GM23338 (cell line): Measurements from ENCODE around the gene SPINT3. TPM values are rescaled to one million over a fixed set of nuclear protein-coding genes. Genes with fewer than 3 reads are reported as not detected.

Experiments used
- ATAC-seq: fragments of 200-7000 bp; cut with Tn5 transposase; 3 replicates; pipeline ENCODE4 v1.9.1; 2020
- DNase-seq: peaks from one replicate; pipeline ENCODE4 v3.0.0-alpha.2; 2015; ENCODE audit warnings: low spot score
- H2AFZ ChIP-seq: fragments of 200-600 bp; sonication (generic); 2 replicates; pipeline ENCODE4 v1.8.0; 2016; ENCODE audit warnings: antibody characterized with exemption, mild to moderate bottlenecking, moderate library complexity
- H3F3A ChIP-seq: fragments of 200-600 bp; sonication (generic); replicated peaks from 2 replicates; pipeline ENCODE4 v1.8.0; 2017; ENCODE audit warnings: antibody characterized with exemption, mixed run types, low read depth
- H3K27ac ChIP-seq: fragments of 200-600 bp; sonication (generic); 2 replicates; pipeline ENCODE4 v1.6.1; 2016; ENCODE audit warnings: low read depth
- H3K27me3 ChIP-seq: fragments of 200-600 bp; sonication (generic); 2 replicates; pipeline ENCODE4 v1.8.0; 2016; ENCODE audit warnings: mild to moderate bottlenecking, mixed run types, moderate library complexity; ENCODE audit not compliant: insufficient read depth
- H3K36me3 ChIP-seq: fragments of 200-600 bp; sonication (generic); 2 replicates; pipeline ENCODE4 v1.8.0; 2016; ENCODE audit warnings: mild to moderate bottlenecking; ENCODE audit not compliant: insufficient read depth
- H3K4me1 ChIP-seq: fragments of 200-600 bp; sonication (generic); 2 replicates; pipeline ENCODE4 v1.8.0; 2016; ENCODE audit warnings: mild to moderate bottlenecking, moderate library complexity; ENCODE audit not compliant: insufficient read depth
- H3K4me2 ChIP-seq: fragments of 200-600 bp; sonication (generic); 2 replicates; pipeline ENCODE4 v1.7.1; 2017; ENCODE audit warnings: mixed run types
- H3K4me3 ChIP-seq: fragments of 200-600 bp; sonication (generic); 2 replicates; pipeline ENCODE4 v1.6.1; 2016; ENCODE audit warnings: mixed run types
- H3K79me2 ChIP-seq: fragments of 200-600 bp; sonication (generic); replicated peaks from 2 replicates; pipeline ENCODE4 v1.8.0; 2017; ENCODE audit warnings: mild to moderate bottlenecking; ENCODE audit not compliant: insufficient read depth
- H3K9me2 ChIP-seq: fragments of 200-600 bp; sonication (generic); 2 replicates; pipeline ENCODE4 v1.8.0; 2017; ENCODE audit not compliant: insufficient read depth
- H4K20me1 ChIP-seq: fragments of 200-600 bp; sonication (generic); replicated peaks from 2 replicates; pipeline ENCODE4 v1.8.0; 2017; ENCODE audit warnings: mild to moderate bottlenecking; ENCODE audit not compliant: insufficient read depth
- H3K27ac Mint-ChIP-seq: 2 replicates; pipeline ENCODE4 v1.8.0; 2020; ENCODE audit warnings: inconsistent platforms, mild to moderate bottlenecking, moderate library complexity, mixed read lengths
- H3K27me3 Mint-ChIP-seq: 3 replicates; pipeline ENCODE4 v1.8.0; 2022; ENCODE audit warnings: low read depth, mild to moderate bottlenecking, moderate library complexity, mixed read lengths, inconsistent platforms; ENCODE audit not compliant: insufficient read depth, poor library complexity
- H3K36me3 Mint-ChIP-seq: 3 replicates; pipeline ENCODE4 v1.8.0; 2021; ENCODE audit warnings: low read depth, mild to moderate bottlenecking, inconsistent platforms, moderate library complexity, mixed read lengths
- H3K4me1 Mint-ChIP-seq: 3 replicates; pipeline ENCODE4 v1.8.0; 2020; ENCODE audit warnings: mild to moderate bottlenecking, inconsistent platforms, mixed read lengths
- H3K4me3 Mint-ChIP-seq: 3 replicates; pipeline ENCODE4 v1.8.0; 2021; ENCODE audit warnings: moderate library complexity, mild to moderate bottlenecking, inconsistent platforms, mixed read lengths
- H3K9me3 Mint-ChIP-seq: 3 replicates; pipeline ENCODE4 v1.8.0; 2020; ENCODE audit warnings: moderate library complexity, mild to moderate bottlenecking, inconsistent platforms, mixed read lengths
- CREB1 ChIP-seq: fragments of 250-450 bp; sonication (Bioruptor Pico); IDR thresholded peaks from 2 replicates; pipeline ENCODE4 v1.5.0; 2020; ENCODE audit warnings: low read depth, mild to moderate bottlenecking, moderate library complexity
- EZH2 ChIP-seq: fragments of 200-600 bp; sonication (generic); IDR thresholded peaks from one replicate; pipeline ENCODE4 v1.8.0; 2017; ENCODE audit warnings: antibody characterized with exemption, mild to moderate bottlenecking, low read depth; ENCODE audit not compliant: unreplicated experiment
- EZH2phosphoT487 ChIP-seq: fragments of 200-600 bp; sonication (generic); IDR thresholded peaks from one replicate; pipeline ENCODE4 v1.8.1; 2018; ENCODE audit warnings: antibody characterized with exemption; ENCODE audit not compliant: unreplicated experiment
- JUNB ChIP-seq: IDR thresholded peaks from one replicate; pipeline ENCODE4 v1.6.1; 2016; ENCODE audit warnings: antibody characterized with exemption; ENCODE audit not compliant: unreplicated experiment
- NANOG ChIP-seq: IDR thresholded peaks from 2 replicates; pipeline ENCODE4 v1.6.1; 2016; ENCODE audit warnings: antibody characterized with exemption, borderline replicate concordance
- POLR2AphosphoS5 ChIP-seq: IDR thresholded peaks from 2 replicates; pipeline ENCODE4 v1.6.1; 2016; ENCODE audit warnings: antibody characterized with exemption, low read depth
- STAT1 ChIP-seq: IDR thresholded peaks from one replicate; pipeline ENCODE4 v1.6.1; 2016; ENCODE audit warnings: antibody characterized with exemption; ENCODE audit not compliant: unreplicated experiment
- ZNF114 ChIP-seq: fragments of 250-450 bp; sonication (Bioruptor Pico); IDR thresholded peaks from 2 replicates; pipeline ENCODE4 v1.5.0; 2020; ENCODE audit warnings: mild to moderate bottlenecking, moderate library complexity
- ZNF331 ChIP-seq: fragments of 250-450 bp; sonication (Bioruptor Pico); IDR thresholded peaks from 2 replicates; pipeline ENCODE4 v1.5.0; 2020; ENCODE audit warnings: low read depth, mild to moderate bottlenecking, moderate library complexity
- polyA plus RNA-seq: library from polyadenylated mRNA; unstranded; fragments of >200 nt; fragmentation: Nextera tagmentation; extraction: Ambion mirVana; gene quantifications from 2 replicates; pipeline ENCODE4 v1.2.1, GENCODE V29; 2016
- total RNA-seq: library from RNA; depleted of rRNA; stranded (reverse); fragments of >200 nt; shearing (Covaris generic); gene quantifications from 2 replicates; pipeline ENCODE4 v1.2.3, GENCODE V29; 2014
- TF ChIP-seq, protein P1 (sequence below): IDR thresholded peaks from one replicate; pipeline ENCODE4 v1.6.1; 2018; ENCODE audit warnings: antibody characterized with exemption; ENCODE audit not compliant: unreplicated experiment
- TF ChIP-seq, protein P2 (sequence below), 2 experiments: fragments of 200-600 bp in 1 of 2; sonication (generic) in 1 of 2; conservative IDR thresholded peaks; 2 replicates each; pipeline versions ENCODE4 v1.5.1 to v1.6.1; 2016 to 2017; ENCODE audit warnings: antibody characterized with exemption in 2 of 2, low read depth in 2 of 2, mild to moderate bottlenecking in 2 of 2, moderate library complexity in 1 of 2
- TF ChIP-seq, protein P3 (sequence below): IDR thresholded peaks from 2 replicates; pipeline ENCODE4 v1.6.1; 2016; ENCODE audit warnings: antibody characterized with exemption
- TF ChIP-seq, protein P4 (sequence below): fragments of 250-450 bp; sonication (Bioruptor Pico); IDR thresholded peaks from 2 replicates; pipeline ENCODE4 v1.5.0; 2020; ENCODE audit warnings: mild to moderate bottlenecking, moderate library complexity

SPINT3 gene
- total and polyA plus RNA-seq, 2 experiments from 2014 or later, result not detected

DNA sequence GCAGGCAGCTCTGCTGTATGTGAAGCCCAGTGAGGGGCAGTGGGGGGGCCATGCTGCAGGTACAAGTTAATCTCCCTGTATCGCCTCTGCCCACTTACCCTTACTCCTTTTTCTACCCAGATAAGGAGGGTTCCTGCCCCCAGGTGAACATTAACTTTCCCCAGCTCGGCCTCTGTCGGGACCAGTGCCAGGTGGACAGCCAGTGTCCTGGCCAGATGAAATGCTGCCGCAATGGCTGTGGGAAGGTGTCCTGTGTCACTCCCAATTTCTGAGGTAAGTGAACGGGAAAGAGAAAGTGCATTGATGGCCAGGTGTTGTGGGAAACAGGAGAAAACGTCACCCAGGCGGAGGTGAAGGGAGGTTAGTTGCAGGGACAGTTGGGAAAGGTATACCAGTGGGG is 35.6 kb downstream of the SPINT3 start:
- Histone ChIP-seq H3K4me1 (peaks cover 8% of the 10 kb centered on the region; the same call in 1 of the 2 replicates), H3K9me2 (no peaks in the 10 kb centered on the region), H3K4me3 (no peak overlapping the region), H3F3A (no peaks in the 10 kb centered on the region), H3K79me2 (peaks cover 5% of the 10 kb centered on the region; the same call in 1 of the 2 replicates), H2AFZ (no peak overlapping the region), H3K4me2 (no peak overlapping the region), H3K27me3 (no peaks in the 10 kb centered on the region), H3K27ac (no peak overlapping the region), H3K36me3 (no peaks in the 10 kb centered on the region), H4K20me1 (no peaks in the 10 kb centered on the region)
- H3K9me3 Mint-ChIP-seq, result no peaks in the 10 kb centered on the region; the same call in 2 of the 3 replicates
- no peak for ATAC-seq
- H3K4me3 Mint-ChIP-seq, result no peak overlapping the region
- no peak overlapping the region for H3K27ac Mint-ChIP-seq
- H3K27me3 Mint-ChIP-seq, result no peaks in the 10 kb centered on the region
- TF ChIP-seq ZNF331 (CRISPR knock-in tag), result no peak
- TF ChIP-seq, protein P1, sequence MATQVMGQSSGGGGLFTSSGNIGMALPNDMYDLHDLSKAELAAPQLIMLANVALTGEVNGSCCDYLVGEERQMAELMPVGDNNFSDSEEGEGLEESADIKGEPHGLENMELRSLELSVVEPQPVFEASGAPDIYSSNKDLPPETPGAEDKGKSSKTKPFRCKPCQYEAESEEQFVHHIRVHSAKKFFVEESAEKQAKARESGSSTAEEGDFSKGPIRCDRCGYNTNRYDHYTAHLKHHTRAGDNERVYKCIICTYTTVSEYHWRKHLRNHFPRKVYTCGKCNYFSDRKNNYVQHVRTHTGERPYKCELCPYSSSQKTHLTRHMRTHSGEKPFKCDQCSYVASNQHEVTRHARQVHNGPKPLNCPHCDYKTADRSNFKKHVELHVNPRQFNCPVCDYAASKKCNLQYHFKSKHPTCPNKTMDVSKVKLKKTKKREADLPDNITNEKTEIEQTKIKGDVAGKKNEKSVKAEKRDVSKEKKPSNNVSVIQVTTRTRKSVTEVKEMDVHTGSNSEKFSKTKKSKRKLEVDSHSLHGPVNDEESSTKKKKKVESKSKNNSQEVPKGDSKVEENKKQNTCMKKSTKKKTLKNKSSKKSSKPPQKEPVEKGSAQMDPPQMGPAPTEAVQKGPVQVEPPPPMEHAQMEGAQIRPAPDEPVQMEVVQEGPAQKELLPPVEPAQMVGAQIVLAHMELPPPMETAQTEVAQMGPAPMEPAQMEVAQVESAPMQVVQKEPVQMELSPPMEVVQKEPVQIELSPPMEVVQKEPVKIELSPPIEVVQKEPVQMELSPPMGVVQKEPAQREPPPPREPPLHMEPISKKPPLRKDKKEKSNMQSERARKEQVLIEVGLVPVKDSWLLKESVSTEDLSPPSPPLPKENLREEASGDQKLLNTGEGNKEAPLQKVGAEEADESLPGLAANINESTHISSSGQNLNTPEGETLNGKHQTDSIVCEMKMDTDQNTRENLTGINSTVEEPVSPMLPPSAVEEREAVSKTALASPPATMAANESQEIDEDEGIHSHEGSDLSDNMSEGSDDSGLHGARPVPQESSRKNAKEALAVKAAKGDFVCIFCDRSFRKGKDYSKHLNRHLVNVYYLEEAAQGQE, result no peak
- TF ChIP-seq, protein P2, sequence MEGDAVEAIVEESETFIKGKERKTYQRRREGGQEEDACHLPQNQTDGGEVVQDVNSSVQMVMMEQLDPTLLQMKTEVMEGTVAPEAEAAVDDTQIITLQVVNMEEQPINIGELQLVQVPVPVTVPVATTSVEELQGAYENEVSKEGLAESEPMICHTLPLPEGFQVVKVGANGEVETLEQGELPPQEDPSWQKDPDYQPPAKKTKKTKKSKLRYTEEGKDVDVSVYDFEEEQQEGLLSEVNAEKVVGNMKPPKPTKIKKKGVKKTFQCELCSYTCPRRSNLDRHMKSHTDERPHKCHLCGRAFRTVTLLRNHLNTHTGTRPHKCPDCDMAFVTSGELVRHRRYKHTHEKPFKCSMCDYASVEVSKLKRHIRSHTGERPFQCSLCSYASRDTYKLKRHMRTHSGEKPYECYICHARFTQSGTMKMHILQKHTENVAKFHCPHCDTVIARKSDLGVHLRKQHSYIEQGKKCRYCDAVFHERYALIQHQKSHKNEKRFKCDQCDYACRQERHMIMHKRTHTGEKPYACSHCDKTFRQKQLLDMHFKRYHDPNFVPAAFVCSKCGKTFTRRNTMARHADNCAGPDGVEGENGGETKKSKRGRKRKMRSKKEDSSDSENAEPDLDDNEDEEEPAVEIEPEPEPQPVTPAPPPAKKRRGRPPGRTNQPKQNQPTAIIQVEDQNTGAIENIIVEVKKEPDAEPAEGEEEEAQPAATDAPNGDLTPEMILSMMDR (conservative IDR thresholded peaks at IDR 0.05; ENCODE audit: low read depth in 2 of 2), result no peak
- TF ChIP-seq, protein P3, sequence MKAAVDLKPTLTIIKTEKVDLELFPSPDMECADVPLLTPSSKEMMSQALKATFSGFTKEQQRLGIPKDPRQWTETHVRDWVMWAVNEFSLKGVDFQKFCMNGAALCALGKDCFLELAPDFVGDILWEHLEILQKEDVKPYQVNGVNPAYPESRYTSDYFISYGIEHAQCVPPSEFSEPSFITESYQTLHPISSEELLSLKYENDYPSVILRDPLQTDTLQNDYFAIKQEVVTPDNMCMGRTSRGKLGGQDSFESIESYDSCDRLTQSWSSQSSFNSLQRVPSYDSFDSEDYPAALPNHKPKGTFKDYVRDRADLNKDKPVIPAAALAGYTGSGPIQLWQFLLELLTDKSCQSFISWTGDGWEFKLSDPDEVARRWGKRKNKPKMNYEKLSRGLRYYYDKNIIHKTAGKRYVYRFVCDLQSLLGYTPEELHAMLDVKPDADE, result no peak
- no peak for TF ChIP-seq JUNB
- TF ChIP-seq STAT1, result no peak
- TF ChIP-seq EZH2, result no peak
- TF ChIP-seq EZH2phosphoT487, result no peak
- TF ChIP-seq POLR2AphosphoS5, result no peak
- no peak for TF ChIP-seq NANOG
- TF ChIP-seq CREB1, result no peak
- TF ChIP-seq, protein P4, sequence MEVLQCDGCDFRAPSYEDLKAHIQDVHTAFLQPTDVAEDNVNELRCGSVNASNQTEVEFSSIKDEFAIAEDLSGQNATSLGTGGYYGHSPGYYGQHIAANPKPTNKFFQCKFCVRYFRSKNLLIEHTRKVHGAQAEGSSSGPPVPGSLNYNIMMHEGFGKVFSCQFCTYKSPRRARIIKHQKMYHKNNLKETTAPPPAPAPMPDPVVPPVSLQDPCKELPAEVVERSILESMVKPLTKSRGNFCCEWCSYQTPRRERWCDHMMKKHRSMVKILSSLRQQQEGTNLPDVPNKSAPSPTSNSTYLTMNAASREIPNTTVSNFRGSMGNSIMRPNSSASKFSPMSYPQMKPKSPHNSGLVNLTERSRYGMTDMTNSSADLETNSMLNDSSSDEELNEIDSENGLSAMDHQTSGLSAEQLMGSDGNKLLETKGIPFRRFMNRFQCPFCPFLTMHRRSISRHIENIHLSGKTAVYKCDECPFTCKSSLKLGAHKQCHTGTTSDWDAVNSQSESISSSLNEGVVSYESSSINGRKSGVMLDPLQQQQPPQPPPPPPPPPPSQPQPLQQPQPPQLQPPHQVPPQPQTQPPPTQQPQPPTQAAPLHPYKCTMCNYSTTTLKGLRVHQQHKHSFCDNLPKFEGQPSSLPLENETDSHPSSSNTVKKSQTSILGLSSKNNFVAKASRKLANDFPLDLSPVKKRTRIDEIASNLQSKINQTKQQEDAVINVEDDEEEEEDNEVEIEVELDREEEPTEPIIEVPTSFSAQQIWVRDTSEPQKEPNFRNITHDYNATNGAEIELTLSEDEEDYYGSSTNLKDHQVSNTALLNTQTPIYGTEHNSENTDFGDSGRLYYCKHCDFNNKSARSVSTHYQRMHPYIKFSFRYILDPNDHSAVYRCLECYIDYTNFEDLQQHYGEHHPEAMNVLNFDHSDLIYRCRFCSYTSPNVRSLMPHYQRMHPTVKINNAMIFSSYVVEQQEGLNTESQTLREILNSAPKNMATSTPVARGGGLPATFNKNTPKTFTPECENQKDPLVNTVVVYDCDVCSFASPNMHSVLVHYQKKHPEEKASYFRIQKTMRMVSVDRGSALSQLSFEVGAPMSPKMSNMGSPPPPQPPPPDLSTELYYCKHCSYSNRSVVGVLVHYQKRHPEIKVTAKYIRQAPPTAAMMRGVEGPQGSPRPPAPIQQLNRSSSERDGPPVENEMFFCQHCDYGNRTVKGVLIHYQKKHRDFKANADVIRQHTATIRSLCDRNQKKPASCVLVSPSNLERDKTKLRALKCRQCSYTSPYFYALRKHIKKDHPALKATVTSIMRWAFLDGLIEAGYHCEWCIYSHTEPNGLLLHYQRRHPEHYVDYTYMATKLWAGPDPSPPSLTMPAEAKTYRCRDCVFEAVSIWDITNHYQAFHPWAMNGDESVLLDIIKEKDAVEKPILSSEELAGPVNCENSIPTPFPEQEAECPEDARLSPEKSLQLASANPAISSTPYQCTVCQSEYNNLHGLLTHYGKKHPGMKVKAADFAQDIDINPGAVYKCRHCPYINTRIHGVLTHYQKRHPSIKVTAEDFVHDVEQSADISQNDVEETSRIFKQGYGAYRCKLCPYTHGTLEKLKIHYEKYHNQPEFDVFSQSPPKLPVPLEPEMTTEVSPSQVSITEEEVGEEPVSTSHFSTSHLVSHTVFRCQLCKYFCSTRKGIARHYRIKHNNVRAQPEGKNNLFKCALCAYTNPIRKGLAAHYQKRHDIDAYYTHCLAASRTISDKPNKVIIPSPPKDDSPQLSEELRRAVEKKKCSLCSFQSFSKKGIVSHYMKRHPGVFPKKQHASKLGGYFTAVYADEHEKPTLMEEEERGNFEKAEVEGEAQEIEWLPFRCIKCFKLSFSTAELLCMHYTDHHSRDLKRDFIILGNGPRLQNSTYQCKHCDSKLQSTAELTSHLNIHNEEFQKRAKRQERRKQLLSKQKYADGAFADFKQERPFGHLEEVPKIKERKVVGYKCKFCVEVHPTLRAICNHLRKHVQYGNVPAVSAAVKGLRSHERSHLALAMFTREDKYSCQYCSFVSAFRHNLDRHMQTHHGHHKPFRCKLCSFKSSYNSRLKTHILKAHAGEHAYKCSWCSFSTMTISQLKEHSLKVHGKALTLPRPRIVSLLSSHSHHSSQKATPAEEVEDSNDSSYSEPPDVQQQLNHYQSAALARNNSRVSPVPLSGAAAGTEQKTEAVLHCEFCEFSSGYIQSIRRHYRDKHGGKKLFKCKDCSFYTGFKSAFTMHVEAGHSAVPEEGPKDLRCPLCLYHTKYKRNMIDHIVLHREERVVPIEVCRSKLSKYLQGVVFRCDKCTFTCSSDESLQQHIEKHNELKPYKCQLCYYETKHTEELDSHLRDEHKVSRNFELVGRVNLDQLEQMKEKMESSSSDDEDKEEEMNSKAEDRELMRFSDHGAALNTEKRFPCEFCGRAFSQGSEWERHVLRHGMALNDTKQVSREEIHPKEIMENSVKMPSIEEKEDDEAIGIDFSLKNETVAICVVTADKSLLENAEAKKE (CRISPR knock-in tag), result no peak
- TF ChIP-seq ZNF114 (CRISPR knock-in tag), result no peak
- DNase-seq, result no peak
- H3K36me3 Mint-ChIP-seq, result peaks cover 24% of the 10 kb centered on the region
- peaks cover 6% of the 10 kb centered on the region for H3K4me1 Mint-ChIP-seq
